Neural progenitor cell (in vitro differentiated cells): ENCODE results near the gene GNAS. TPM values are rescaled to one million over a fixed set of nuclear protein-coding genes. Genes with fewer than 3 reads are reported as not detected.

Experiments used
- DNase-seq: peaks from one replicate; pipeline ENCODE4 v3.0.0-alpha.2; 2016; ENCODE audit warnings: low spot score
- H2AFZ ChIP-seq: fragments of 200-600 bp; sonication (generic); replicated peaks from 2 replicates; pipeline ENCODE4 v1.6.1; 2016; ENCODE audit warnings: antibody characterized with exemption
- H3F3A ChIP-seq: fragments of 200-600 bp; sonication (generic); 2 replicates; pipeline ENCODE4 v1.6.1; 2016; ENCODE audit warnings: antibody characterized with exemption, low read depth
- H3K27ac ChIP-seq: fragments of 200-600 bp; sonication (generic); 2 replicates; pipeline ENCODE4 v1.5.1; 2016; ENCODE audit warnings: mild to moderate bottlenecking
- H3K27me3 ChIP-seq: fragments of 200-600 bp; sonication (generic); 2 replicates; pipeline ENCODE4 v1.6.1; 2016; ENCODE audit warnings: mild to moderate bottlenecking, moderate library complexity
- H3K36me3 ChIP-seq: fragments of 200-600 bp; sonication (generic); 2 replicates; pipeline ENCODE4 v1.5.1; 2016
- H3K4me1 ChIP-seq: fragments of 200-600 bp; sonication (generic); 2 replicates; pipeline ENCODE4 v1.6.1; 2016; ENCODE audit warnings: mixed run types
- H3K4me2 ChIP-seq: fragments of 200-600 bp; sonication (generic); 2 replicates; pipeline ENCODE4 v1.6.1; 2016
- H3K4me3 ChIP-seq: fragments of 200-600 bp; sonication (generic); 2 replicates; pipeline ENCODE4 v1.5.1; 2016
- H3K79me2 ChIP-seq: fragments of 200-600 bp; sonication (generic); 2 replicates; pipeline ENCODE4 v1.6.1; 2016; ENCODE audit warnings: low read depth
- H3K9ac ChIP-seq: fragments of 200-600 bp; sonication (generic); 2 replicates; pipeline ENCODE4 v1.6.1; 2016
- H3K9me3 ChIP-seq: fragments of 200-600 bp; sonication (generic); 2 replicates; pipeline ENCODE4 v1.5.1; 2016; ENCODE audit warnings: low read depth
- H4K20me1 ChIP-seq: fragments of 200-600 bp; sonication (generic); 2 replicates; pipeline ENCODE4 v1.6.1; 2016; ENCODE audit warnings: low read depth
- H3K27ac Mint-ChIP-seq: 3 replicates; pipeline ENCODE4 v1.8.0; 2021; ENCODE audit warnings: mixed read lengths
- H3K27me3 Mint-ChIP-seq: 2 replicates; pipeline ENCODE4 v1.8.0; 2022; ENCODE audit warnings: low read depth, mild to moderate bottlenecking, inconsistent platforms, moderate library complexity, mixed read lengths; ENCODE audit not compliant: insufficient read depth
- H3K36me3 Mint-ChIP-seq: 3 replicates; pipeline ENCODE4 v1.8.0; 2021; ENCODE audit warnings: mixed read lengths
- H3K4me1 Mint-ChIP-seq: 3 replicates; pipeline ENCODE4 v1.8.0; 2021; ENCODE audit warnings: mixed read lengths
- H3K4me3 Mint-ChIP-seq: 3 replicates; pipeline ENCODE4 v1.8.0; 2021; ENCODE audit warnings: mild to moderate bottlenecking, moderate library complexity, mixed read lengths
- H3K9me3 Mint-ChIP-seq: 3 replicates; pipeline ENCODE4 v1.8.0; 2020; ENCODE audit warnings: mixed read lengths
- CTCF ChIP-seq: fragments of 200-600 bp; sonication (generic); IDR thresholded peaks from 2 replicates; pipeline ENCODE4 v1.5.1; 2017; ENCODE audit warnings: antibody characterized with exemption, mild to moderate bottlenecking
- EZH2 ChIP-seq: fragments of 200-600 bp; sonication (generic); IDR thresholded peaks from 2 replicates; pipeline ENCODE4 v1.6.1; 2017; ENCODE audit warnings: antibody characterized with exemption, mild to moderate bottlenecking, moderate library complexity
- EZH2phosphoT487 ChIP-seq: fragments of 200-600 bp; sonication (generic); IDR thresholded peaks from 2 replicates; pipeline ENCODE4 v1.6.1; 2017; ENCODE audit warnings: antibody characterized with exemption
- total RNA-seq: library from RNA; depleted of rRNA; stranded (reverse); fragments of >200 nt; gene quantifications from 2 replicates; pipeline ENCODE4 v1.2.3, GENCODE V29; 2015; ENCODE audit warnings: low replicate concordance

The GNAS gene
- total RNA-seq, 1 donor from 2014 or later, result 794 TPM

DNA sequence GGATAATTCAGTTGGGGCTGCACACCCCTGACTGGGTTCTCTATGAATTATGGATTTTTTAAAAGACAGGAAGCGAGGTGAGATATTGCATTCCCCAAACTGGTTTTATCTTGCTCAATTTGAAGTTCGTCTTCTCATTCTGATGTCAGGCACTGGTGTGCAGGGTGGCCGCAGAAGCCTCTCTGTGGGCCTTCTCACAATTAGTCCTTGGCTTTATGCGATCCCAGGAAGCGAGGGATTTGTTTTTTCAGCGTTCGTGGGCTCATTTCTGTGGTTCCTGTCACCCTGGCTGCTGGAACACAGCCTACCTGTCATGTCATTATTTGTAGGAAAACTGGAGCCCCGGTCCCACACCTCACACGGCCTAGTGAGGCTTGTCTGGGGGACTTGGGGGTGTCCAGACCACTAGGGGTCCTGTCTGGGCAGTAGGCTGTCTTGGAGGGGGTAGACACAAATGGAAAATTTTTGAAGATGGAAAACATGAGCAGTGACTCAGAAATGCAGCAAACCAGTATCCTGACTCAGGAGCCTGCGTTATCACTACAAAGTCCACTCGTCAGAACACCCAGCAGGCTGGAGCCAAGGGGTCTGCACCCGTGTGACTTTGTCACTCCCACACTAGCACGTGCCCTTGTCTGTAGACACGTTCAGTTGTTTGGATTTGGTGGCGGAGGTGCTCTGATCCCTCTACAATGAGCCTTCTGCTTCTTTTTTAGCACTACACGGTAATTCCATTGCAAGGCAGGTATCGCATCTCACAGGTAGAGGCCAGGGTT is 44.1 kb upstream of the GNAS start:
- no peaks in the 10 kb centered on the region for H3K36me3 Mint-ChIP-seq
- Histone ChIP-seq H3K4me2 (no peak overlapping the region), H4K20me1 (no peaks in the 10 kb centered on the region), H3F3A (no peaks in the 10 kb centered on the region), H3K9ac (no peak overlapping the region), H3K79me2 (no peaks in the 10 kb centered on the region), H3K4me3 (no peak overlapping the region), H3K27ac (no peak overlapping the region), H3K4me1 (peaks cover 8% of the 10 kb centered on the region), H2AFZ (no peak overlapping the region), H3K9me3 (no peaks in the 10 kb centered on the region), H3K36me3 (no peaks in the 10 kb centered on the region), H3K27me3 (no peaks in the 10 kb centered on the region)
- DNase-seq, result no peak
- TF ChIP-seq EZH2 (no peak), CTCF (no peak), EZH2phosphoT487 (no peak)
- H3K27ac Mint-ChIP-seq, result no peak overlapping the region
- no peaks in the 10 kb centered on the region for H3K9me3 Mint-ChIP-seq
- H3K4me1 Mint-ChIP-seq, result peaks cover 20% of the 10 kb centered on the region
- H3K4me3 Mint-ChIP-seq, result no peak overlapping the region
- H3K27me3 Mint-ChIP-seq, result peaks cover 8% of the 10 kb centered on the region

GRCh38 chr20:58810116-58810878 is 42.2 kb upstream of the GNAS start:
- no peak overlapping the region for H3K27ac Mint-ChIP-seq
- H3K4me1 Mint-ChIP-seq, result peaks cover 15% of the 10 kb centered on the region
- no peaks in the 10 kb centered on the region for H3K27me3 ChIP-seq
- H4K20me1 ChIP-seq, result peaks cover 3% of the 10 kb centered on the region
- TF ChIP-seq EZH2phosphoT487, result no peak
- TF ChIP-seq EZH2, result no peak
- no peak for TF ChIP-seq CTCF
- H3K36me3 ChIP-seq, result no peaks in the 10 kb centered on the region
- H3K27me3 Mint-ChIP-seq, result peaks cover 13% of the 10 kb centered on the region
- no peaks in the 10 kb centered on the region for H3K9me3 ChIP-seq
- H3K36me3 Mint-ChIP-seq, result no peaks in the 10 kb centered on the region
- H3K4me3 ChIP-seq, result no peak overlapping the region
- no peaks in the 10 kb centered on the region for H3F3A ChIP-seq
- H3K27ac ChIP-seq, result no peak overlapping the region
- no peak for DNase-seq
- no peak overlapping the region for H3K4me3 Mint-ChIP-seq
- H3K4me1 ChIP-seq, result no peaks in the 10 kb centered on the region
- no peaks in the 10 kb centered on the region for H3K9me3 Mint-ChIP-seq
- H3K79me2 ChIP-seq, result no peaks in the 10 kb centered on the region
- no peak overlapping the region for H3K4me2 ChIP-seq
- H2AFZ ChIP-seq, result no peak overlapping the region
- H3K9ac ChIP-seq, result no peak overlapping the region

- no peak overlapping the region for H3K4me2 ChIP-seq
- H3K36me3 ChIP-seq, result no peaks in the 10 kb centered on the region
- no peaks in the 10 kb centered on the region for H3K79me2 ChIP-seq
- H3K27ac ChIP-seq, result no peak overlapping the region
- no peak overlapping the region for H2AFZ ChIP-seq
- H3K27me3 ChIP-seq, result no peaks in the 10 kb centered on the region
- H3K4me3 ChIP-seq, result no peak overlapping the region
- Mint-ChIP-seq H3K9me3 (no peaks in the 10 kb centered on the region), H3K27me3 (peaks cover 13% of the 10 kb centered on the region), H3K4me1 (peaks cover 15% of the 10 kb centered on the region), H3K4me3 (no peak overlapping the region), H3K27ac (no peak overlapping the region), H3K36me3 (no peaks in the 10 kb centered on the region)
- H3K9me3 ChIP-seq, result no peaks in the 10 kb centered on the region
- H3F3A ChIP-seq, result no peaks in the 10 kb centered on the region
- H3K4me1 ChIP-seq, result no peaks in the 10 kb centered on the region
- no peak overlapping the region for H3K9ac ChIP-seq
- TF ChIP-seq EZH2, result no peak
- no peak for TF ChIP-seq EZH2phosphoT487
- no peak for TF ChIP-seq CTCF
- no peak for DNase-seq
- H4K20me1 ChIP-seq, result peaks cover 3% of the 10 kb centered on the region
Observed at GRCh38 chr20:58810879-58811250, 41.7 kb upstream of the GNAS start.
